Activated CD4-positive, alpha-beta T cell treated with anti-CD3 and anti-CD28 coated beads, Interleukin-2, amount 50 U/mL, for 24 hours (primary cell): Measurements from ENCODE around the gene PTGER4.
"Not testable (repeated sequence)": the region's sequence is repeated elsewhere in the genome, so short reads cannot be mapped to it uniquely, and the experiment has no call there.

Experiments used
- DNase-seq, 2 donors: peaks; one replicate each; pipeline ENCODE4 v3.0.0-alpha.2; 2020; ENCODE audit warnings: low read depth in 1 of 2, low spot score in 1 of 2

PTGER4 gene

DNA sequence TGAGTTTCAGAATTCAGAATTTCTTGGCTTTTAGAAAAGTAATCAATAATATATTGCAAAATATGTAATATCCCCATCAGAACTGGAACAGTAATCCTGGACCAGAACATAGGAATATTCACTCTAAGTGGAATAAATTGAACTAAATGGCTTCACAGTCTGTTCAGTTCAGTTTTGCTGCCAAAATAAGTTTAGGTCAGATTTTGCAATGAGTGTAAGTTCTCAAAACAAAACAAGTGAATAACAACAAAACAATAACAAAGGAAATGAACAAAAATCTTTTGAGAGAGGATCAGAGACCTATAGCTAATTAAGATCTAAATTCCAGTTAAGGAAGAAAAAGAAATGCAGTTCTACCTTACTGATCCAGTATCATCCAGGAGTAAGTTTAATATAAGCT lies 9.3 kb downstream of the PTGER4 start:
- DNase-seq: no peak

DNA sequence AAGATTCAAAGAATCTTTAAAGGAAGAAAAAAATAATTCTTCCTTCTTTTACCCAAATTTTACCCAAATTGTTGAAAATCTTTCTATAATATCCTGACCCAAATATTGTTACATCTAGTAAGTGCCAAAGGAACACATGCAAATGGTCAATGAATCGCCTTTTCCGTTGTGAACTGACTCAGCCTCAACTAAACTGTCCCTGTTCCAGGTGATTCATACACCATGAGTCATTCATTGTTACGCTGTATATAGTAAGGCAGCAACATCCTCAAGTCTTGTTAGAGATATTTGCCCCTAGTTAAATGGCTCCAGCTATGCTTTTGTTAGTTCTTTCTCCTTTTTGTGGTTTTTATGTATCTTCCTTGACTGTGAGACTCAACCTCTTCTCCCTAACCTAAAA lies 9.7 kb downstream of the PTGER4 start:
- peak in 1 of 2 donors; percentile 73 for DNase-seq

DNA sequence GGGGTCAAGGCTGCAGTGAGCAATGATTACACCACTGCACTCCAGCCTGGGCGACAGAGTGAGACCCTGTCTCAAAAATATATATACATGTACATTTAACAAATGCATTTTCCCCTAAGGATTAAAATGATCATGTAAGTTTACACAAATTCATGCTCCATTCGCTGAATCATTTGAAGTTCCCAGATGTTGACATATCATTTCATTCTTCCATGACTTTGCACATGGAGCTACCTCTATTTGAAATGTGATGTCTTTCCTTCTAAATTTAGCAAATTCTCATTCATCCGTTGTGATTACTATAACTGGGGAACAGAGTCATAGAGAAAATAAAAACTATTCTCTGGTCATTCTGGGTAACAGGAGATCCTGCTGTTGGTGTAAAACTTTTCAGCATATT lies 10.6 kb downstream of the PTGER4 start:
- DNase-seq: no peak

DNA sequence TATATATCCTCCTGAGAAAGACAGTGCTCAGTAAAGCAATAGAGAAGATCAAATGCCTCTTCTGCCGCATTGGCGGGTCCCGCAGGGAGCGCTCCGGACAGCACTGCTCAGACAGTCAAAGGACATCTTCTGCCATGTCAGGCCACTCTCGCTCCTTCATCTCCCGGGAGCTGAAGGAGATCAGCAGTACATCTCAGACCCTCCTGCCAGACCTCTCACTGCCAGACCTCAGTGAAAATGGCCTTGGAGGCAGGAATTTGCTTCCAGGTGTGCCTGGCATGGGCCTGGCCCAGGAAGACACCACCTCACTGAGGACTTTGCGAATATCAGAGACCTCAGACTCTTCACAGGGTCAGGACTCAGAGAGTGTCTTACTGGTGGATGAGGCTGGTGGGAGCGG lies 12.2 kb downstream of the PTGER4 start:
- no peak for DNase-seq

DNA sequence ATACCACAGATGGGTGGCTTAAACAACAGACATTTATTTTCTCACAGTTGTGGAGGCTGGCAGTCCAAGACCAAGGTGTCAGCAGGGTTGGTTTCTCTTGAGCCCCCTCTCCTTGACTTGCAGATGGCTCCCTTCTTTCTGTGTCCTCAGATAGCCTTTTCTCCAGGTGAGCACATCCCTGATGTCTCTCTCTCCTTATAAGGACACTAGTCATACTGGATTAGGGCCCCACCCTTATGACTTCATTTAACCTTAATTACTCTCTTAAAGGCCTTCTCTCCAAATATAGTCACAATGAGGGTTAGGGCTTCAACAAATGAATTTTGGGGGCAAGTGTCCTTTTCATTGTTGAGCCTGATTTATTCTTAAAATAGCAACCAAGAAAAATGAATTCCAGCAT lies 14.7 kb downstream of the PTGER4 start:
- no peak for DNase-seq

DNA sequence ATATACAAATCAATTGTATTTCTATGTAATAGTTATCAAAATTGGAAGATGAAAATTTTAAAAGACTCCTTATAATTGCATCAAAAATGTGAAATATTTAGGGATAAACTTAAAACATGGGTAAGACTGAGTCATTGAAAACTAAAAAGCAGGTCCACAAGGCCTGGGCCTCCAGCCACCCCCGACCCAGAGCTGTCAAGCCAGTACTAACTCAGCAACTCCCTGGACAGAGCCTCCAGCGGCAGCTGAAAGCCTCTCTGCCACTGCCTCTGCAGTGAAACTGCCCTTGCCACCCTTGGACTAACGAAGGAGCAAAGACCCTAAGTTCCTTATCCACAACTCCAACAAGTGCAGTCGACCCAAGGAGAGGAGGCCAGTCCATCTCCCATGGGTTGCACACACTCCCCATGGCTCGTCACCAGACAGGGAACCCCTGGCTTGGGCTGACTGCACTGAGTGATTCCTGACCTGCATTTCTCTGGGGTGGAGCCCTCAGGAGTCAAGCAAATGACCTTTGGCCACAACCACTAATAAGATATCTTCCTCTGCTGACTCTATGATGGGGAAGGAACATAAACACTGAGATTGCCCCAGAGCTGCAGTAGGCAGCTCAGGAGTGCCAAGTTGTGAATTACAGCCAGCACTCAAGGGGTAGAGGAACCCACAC lies 20.5 kb downstream of the PTGER4 start:
- DNase-seq: no peak

DNA sequence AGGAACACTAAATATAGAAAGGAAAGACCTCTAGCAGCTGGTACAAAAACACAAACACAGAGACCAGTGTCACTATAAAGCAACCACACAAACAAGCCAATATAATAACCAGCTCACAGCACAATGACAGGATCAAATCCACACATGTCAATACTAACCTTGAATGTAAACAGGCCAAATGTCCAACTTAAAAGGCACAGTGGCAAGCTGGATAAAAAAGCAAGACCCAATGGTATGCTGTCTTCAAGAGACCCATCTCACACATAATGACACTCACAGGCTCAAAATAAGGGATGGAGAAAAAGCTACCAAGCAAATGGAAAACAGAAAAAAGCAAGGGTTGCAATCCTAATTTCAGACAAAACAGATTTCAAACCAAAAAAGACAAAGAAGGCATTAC lies 22.3 kb downstream of the PTGER4 start:
- DNase-seq: not testable (repeated sequence)

DNA sequence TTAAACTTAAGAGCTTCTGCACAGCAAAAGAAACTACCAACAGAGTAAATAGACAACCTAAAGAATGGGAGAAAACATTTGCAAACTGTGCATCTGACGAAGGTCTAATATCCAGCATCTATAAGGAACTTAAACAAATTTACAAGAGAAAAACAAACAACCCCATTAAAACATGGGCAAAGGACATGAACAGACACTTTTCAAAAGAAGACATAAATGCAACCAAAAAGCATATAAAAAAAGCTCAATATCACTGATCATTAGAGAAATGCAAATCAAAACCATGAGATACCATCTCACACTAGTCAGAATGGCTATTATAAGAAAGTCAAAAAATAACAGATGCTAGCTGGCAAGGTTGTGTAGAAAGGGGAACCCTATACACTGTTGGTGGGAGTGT lies 25.8 kb downstream of the PTGER4 start:
- not testable (repeated sequence) for DNase-seq

DNA sequence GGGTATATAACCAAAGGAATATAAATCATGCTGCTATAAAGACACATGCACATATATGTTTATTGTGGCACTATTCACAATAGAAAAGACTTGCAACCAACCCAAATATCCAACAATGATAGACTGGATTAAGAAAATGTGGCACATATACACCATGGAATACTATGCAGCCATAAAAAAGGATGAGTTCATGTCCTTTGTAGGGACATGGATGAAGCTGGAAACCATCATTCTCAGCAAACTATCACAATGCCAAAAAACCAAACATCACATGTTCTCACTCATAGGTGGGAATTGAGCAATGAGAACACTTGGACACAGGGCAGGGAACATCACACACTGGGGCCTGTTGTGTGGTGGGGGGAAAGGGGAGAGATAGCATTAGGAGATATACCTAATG lies 30.9 kb downstream of the PTGER4 start:
- DNase-seq: not testable (repeated sequence)

DNA sequence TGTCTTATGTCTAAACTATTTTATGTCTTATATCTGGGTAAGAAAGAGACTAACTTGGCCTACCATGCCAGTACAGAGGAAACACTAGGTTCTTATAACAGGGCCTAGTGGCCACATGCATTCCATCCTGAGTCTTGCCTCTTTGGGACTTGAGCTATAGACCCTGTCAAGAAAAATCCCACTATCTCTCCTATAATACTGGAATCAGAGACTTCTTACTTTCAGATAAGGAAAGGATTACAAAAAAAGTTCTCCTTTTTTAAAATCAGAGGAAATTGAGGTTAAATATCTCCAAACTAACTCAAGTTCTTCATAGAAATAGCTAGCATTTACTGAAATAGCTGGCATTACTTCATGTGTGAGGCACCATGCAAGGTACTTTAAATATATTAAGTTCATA lies 34.3 kb downstream of the PTGER4 start:
- DNase-seq: no peak

DNA sequence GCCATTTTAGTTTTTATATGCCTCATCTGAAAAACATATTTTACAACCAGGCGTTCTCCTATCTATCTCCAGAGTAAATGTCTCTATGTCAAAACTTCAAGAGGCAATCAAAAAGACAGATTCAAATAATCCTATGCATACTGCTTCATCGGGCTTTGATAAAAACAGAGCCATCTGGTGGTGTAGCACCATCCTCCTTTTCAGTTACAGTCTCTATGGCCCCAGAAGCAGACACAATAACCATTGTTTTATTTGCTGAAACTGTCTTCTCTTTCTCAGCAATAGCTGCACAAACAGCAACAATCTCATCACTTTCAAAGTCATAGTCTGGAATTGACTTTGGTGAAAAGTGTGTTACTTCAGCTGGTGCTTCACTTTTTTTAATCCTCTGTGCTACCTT lies 36.3 kb downstream of the PTGER4 start:
- no peak for DNase-seq

DNA sequence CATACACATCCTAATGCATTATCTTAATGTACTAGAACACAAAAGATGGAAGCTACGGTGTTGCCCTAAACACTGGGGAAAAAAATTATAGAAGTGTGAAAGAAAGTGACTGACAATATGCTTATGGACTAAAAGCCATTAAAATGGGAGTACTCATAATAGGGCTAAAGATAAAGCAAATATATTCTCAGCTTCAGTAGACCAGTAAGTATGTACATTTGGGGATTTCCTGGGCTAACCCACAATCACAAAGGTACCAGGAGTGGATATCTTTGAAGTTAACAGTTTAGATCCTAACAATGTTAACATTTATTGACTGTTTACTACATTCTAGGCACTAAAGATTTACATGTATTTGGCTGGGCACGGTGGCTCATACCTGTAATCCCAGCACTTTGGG lies 36.9 kb downstream of the PTGER4 start:
- DNase-seq: no peak

DNA sequence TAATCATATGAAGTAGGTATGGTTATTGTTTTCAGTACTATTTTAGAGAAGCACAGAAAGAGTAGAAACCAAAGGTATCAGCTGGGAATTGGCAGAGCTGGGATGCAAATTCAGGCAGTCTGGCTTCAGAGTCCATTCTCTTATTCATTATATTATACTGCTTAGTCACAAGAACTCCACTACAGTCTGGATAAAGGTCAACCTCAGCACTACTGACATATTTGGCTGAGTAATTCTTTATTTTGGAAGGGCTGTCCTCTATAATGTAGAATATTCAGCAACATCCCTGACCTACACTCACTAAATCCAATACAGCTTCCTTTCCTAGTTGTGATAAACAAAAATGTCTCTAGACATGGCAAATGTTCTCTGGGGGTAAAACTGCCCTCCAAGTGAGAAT lies 37.6 kb downstream of the PTGER4 start:
- DNase-seq: no peak

DNA sequence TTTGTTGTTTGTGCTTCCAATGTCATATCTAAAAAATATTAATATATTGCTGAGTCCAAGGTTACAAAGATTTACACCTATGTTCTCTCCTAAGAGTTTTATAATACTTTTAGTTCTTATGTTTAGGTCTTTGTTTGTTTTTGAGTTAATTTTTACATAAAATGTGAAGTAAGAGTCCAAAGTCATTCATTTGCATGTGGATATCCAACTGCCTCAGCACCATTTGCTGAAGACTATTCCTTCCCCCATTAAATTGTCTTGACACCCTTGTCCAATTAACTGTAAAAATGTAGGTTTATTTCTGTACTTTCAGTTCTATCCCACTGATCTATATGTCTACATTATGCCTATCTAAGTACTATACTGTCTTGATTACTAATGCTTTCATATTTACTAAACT lies 40.4 kb downstream of the PTGER4 start:
- no peak for DNase-seq

DNA sequence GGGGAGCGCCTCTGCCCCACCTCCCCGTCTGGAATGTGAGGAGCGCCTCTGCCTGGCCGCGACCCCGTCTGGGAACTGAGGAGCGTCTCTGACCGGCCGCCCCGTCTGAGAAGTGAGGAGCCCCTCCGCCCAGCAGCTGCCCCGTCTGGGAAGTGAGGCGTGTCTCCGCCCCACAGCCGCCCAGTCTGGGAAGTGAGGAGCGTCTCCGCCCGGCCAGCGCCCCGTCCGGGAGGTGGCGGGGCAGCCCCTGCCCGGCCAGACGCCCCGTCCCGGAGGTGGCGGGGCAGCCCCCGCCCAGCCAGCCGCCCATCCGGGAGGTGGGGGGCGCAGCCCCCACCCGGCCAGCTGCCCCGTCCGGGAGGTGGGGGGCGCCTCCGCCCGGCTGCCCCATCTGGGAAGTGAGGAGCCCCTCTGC lies 42.8 kb downstream of the PTGER4 start:
- not testable (repeated sequence) for DNase-seq

DNA sequence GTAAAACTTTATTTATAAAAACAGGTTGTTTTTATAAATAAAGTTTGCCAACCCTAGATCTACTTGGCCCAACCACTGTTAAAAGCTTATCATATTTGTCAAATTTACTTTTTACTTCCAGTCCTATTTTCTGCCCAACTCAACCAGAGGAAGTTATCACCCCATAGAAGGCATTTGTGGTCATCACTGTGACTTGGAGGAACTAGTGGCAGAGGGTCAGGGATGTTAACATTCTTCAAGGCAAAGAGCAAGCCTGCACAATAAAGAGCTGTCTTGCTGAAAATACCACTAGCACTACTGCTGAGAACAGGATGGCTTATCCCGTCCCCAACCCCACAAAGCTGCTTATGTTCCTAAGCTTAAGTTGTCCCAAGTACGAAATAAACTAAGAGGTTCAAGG lies 53.7 kb downstream of the PTGER4 start:
- DNase-seq: no peak

DNA sequence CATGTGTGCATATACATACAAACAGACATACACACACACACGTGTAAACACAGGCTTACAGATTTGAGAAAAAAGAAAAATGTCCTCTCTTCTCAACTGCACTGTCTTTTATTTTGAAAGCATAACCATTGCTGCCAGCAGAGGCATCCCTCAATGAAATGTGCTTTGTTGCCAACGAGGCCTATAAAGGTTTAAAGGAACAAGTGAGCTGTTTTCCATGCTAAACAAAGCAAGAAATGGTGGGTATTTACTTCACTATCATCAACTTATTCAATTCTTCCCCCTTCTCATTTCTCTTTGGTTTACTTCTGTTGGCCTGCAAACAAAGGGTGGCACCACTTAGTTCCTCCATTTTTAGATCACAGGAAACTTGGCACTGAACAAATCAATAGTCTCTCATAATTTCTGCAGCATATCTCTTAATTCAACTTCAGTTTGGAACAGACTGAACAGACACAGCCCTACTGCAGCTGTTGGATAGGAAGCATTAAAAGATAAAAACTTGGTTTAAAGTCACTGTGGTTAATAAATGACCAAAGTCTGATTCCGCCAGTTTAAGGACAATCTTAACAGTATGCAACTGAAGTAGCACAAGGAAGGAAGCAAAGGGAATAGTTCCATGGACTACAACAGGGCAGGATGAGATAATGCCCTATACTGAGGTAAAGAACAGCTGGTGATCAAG lies 54.3 kb downstream of the PTGER4 start:
- DNase-seq: no peak

DNA sequence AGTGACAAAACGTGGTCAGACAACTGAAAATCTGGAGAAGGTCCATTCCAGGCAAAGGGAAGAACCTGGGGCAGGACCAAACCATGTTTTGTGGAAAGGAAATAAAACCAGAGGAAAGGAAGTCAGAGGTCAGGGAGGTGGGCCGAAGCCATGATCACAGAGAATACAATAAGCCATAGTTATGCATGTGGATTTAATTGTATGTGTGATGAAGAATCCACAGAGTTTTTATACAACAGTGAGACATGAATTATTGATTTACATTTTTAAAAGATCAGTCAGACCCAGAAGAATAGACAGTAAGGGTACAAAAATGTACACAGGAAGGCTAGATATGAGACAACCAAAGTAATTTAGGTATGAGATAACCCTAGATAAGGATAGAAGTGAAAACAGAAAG lies 55.3 kb downstream of the PTGER4 start:
- no peak for DNase-seq

DNA sequence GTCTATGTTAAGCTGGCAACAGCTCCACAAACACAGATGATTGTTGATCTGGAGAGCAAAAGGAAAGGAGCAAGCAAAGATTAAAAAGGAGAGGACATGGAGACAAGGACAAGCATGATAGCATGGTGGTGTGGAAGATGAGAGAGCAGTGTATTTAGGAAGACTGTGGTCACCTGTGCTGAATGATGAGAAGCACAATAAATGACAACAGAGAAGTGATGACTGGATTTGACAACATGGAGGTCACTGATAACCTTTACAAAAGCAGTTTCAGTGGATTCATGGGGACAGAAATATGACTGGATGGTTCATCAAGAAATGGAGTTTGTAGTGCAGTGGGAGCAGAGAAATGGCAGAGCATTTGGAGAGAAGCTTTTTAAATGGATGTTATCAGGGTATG lies 55.9 kb downstream of the PTGER4 start:
- no peak for DNase-seq

DNA sequence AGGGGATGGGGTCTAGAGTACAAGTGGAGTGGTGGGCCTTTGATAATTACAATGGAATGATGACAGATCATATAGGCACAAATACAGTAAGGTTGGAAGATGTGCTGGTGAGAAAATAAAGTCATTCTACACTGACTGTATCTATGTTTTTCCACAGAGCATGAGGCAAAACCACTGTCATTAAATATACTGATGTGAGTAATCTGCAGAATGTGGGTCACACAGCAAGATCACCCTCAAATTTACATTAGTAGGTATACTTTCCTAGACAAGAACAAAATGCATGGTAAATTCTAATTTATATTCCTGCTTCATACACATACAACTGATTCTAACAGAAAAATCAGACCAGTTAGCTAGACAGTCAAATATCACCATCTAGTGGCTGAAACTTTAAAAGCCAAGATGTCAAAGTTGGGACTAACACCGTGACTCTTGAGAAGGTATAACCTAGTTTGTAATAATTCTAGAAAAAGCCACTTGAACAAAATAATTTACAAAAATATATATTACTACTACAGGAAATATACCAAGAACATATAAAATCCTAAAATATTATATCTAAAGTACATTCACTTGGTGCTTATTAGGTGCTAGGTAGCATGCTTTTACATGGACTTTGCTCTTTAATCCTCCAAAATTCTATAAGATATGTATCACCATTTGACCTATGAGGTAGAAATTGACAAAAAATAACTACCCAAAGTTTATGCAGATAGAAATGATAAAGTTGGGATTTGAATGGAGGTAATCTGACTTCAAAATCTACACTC lies 56.6 kb downstream of the PTGER4 start:
- peak in 1 of 2 donors; percentile 22 for DNase-seq

DNA sequence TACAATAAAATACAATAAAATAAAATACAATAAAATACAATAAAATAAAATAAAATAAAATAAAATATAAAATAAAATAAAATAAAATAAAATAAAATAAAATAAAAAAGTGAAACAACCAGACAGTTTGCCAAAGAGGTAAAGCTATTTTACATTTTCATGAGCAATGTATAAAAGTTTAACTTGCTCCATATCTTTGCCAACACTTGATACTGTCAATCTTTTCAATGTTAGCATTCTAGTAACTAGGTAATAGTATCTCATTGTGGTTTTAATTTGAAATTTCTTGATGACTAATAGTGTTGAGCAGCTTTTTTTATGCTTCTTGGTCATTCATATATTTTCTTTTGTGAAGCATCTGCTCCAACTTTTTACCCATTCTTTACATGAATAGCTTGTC lies 58.8 kb downstream of the PTGER4 start:
- DNase-seq: no peak
